ENCODE data around the gene NRDC. TPM values are rescaled to one million over a fixed set of nuclear protein-coding genes. Genes with fewer than 3 reads are reported as not detected.
"Not testable (repeated sequence)": the region's sequence is repeated elsewhere in the genome, so short reads cannot be mapped to it uniquely, and the experiment has no call there.

NRDC gene
- total RNA-seq, 1 donor from 2014 or later = 111 TPM

GRCh38 chr1:51853360-51853759 is 25.2 kb downstream of the NRDC start:
- intact Hi-C loops (cut with DNase I) = no loop called here
- no peak for DNase-seq (ENCODE audit: low spot score)

GRCh38 chr1:51851882-51852396 is 26.6 kb downstream of the NRDC start:
- intact Hi-C loops (cut with DNase I) = no loop called here
- DNase-seq (ENCODE audit: low spot score) = no peak

DNA sequence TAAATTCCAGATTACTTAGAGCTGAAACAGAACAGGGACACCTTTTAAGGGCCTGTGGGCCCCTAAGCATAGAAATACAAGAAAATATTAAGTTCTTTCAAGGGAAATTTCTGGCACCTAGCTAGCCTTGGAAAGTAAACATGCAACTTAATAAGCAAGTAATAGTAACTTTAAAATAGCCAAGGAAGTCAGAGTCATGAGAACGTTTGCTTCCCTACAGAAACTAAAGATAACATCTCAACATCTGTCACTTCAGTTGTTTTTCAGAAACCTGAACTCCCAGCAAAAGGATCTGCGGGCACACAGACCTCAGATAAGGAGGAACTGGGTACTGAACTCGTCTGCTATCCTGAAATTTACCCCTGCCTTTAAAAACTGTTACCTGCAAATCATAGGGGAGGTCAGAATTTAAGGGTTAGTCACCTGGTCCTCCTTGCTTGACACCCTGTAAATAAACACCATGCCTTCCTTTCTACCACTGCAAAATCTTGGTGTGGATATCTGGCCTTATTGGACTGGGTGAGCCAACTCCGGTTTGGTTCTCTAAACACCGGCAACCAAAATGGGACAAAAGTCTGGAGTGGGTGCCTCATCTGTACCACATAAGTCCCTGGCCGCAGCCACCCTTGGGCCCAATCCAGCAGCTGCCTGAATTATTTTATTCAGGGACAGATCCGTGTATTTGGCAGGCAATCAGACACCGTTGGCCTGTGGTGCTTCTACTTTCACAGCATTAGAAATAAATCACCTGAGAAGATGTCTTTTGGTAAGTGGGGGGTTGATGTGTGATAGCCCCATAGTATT is 27.9 kb downstream of the NRDC start:
- intact Hi-C loops (cut with DNase I) = no loop called here
- DNase-seq (ENCODE audit: low spot score) = no peak

- DNase-seq (ENCODE audit: low spot score) = no peak
- intact Hi-C loops (cut with DNase I) = no loop called here
These were observed 31.1 kb downstream of the NRDC start for GRCh38 chr1:51847294-51847920.

DNA sequence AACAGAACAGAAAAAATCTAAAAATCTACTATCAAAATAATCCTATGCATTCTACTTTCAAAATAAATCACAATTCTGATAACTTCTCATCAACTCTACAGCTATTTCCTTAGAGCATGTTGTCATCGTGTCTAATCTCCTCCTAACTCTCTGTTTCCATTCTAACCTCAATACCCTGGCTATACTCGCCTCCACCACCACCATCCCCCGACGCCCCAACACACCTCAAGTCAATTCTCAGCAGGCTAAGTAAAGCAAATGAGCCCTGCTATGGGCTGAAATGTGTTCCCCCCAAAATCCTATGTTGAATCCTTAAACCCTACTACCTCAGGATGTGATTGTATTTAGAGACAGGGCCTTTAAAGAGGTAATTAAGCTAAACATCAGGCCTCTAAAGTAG is 34.6 kb downstream of the NRDC start:
- no peak for DNase-seq (ENCODE audit: low spot score)
- intact Hi-C loops (cut with DNase I) = no loop called here

- intact Hi-C loops (cut with DNase I) = no loop called here
- DNase-seq (ENCODE audit: low spot score) = no peak
These were observed 36.3 kb downstream of the NRDC start for GRCh38 chr1:51842261-51842660.

- intact Hi-C loops (cut with DNase I) = no loop called here
- DNase-seq (ENCODE audit: low spot score) = no peak
These were observed 37.6 kb downstream of the NRDC start for GRCh38 chr1:51840743-51841461.

- intact Hi-C loops (cut with DNase I) = no loop called here
- DNase-seq (ENCODE audit: low spot score) = no peak
These were observed 38.3 kb downstream of the NRDC start for GRCh38 chr1:51840182-51840581.

- intact Hi-C loops (cut with DNase I) = no loop called here
- no peak for DNase-seq (ENCODE audit: low spot score)
These were observed 39.4 kb downstream of the NRDC start for GRCh38 chr1:51839094-51839493.

DNA sequence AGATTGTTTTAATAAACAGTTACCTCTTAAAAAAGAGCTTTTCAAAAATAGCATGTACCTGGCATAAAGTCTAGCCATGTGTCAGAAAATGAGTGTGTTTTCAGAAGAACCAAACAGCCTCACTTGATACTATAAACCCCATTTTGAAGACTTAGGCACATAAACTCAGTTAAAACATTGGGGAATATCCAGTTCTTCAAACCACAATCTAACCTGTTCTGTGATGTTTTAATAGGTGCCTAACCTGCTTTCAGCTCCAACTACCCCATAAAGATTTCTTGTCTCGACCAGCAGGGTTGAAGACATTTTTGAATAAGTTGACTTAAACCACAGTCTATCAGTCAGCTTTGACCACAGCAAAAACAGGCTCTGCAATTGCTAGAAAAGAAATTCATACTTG is 41.3 kb downstream of the NRDC start:
- intact Hi-C loops (cut with DNase I) = no loop called here
- no peak for DNase-seq (ENCODE audit: low spot score)

DNA sequence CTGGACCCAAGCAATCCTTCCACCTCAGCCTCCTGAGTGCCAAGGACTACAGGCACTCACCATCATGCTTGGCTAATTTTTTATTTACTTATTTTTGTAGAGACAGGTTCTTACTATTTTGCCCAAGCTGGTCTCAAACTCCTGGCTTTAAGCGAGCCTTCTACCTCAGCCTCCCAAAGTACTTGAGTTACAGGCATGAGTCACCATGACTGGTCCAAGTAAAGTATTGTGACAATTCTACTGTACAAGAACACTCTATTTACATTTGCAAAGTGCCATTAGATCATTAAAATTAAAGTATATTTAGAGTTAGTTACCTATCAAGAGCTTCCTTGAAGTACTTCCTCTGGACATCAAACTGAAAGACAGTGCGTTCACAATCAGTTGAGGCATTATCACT is 44.8 kb downstream of the NRDC start:
- no peak for DNase-seq (ENCODE audit: low spot score)
- intact Hi-C loops (cut with DNase I) = no loop called here

DNA sequence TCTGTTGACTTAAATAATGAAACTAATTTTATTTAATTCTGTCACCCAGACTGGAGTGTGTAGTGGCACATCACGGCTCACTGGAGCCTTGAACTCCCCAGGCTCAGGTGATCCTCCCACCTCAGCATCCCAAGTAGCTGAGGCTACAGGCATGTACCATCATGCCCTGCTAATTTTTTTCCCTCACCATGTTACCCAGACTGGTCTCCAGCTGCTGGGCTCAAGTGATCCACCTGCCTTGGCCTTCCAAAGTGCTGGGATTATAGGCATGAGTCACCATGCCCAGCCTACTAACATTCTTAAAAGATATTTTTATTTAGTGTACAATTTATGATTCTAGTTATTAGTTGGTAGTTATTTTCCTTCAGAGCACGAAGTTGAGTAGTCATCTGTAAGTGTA is 49.5 kb downstream of the NRDC start:
- no peak for DNase-seq (ENCODE audit: low spot score)

DNA sequence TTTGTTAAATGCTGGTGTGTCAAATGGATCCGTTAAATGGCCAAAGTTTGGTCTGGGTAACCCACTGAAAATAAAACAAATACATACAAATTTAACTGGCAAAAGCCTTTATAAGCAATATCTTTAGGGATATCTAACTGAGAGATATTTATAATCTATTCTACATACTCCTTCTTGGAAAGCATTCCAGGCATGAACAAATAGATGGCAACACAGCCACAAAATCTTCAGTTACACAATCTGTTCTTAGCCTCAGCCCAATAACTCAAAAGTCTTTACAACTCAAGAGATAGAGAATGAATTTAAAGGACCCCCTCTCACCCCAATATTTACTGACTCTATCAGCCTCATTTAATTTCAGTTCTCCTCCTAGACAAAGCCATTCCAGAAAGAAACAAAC is 58.7 kb downstream of the NRDC start:
- intact Hi-C loops (cut with DNase I) = no loop called here
- no peak for DNase-seq (ENCODE audit: low spot score)

More for the DNA sequence above, 49.5 kb downstream of the NRDC start:
- intact Hi-C loops (cut with DNase I) = no loop called here

DNA sequence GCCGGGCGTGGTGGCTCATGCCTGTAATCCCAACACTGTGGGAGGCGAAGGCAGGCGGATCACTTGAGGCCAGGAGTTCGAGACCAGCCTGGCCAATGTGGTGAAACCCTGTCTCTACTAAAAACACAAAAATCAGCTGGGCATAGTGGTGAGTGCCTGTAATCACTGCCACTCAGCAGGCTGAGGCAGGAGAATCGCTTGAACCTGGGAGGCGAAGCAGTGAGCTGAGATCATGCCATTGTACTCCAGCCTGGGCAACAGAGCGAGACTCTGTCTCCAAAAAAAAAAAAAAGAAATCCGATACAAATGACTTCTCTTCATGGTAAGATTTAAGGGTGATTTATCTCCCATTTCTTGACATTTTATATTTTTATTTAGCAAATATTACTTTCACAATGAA is 59.5 kb downstream of the NRDC start:
- intact Hi-C loops (cut with DNase I); DNase-seq (ENCODE audit: low spot score): not testable (repeated sequence)

DNA sequence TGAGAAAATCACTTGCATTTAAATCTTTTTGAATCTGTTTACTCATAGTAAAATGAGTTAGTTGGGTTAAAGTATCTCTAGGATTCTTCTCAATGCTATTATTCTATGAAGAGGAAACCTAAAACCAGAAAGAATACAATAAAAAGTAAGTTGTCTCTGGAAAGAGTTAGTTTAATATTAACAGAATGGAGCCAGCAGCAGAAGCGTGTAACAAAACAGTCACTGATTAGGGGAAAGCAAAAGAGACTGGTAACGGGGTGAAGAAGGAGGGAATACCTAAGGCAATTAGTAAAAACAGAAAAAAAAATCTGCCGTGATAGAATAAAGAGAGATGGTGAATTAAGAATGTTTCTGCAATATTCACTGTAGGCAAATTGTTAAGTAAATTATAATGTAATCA is 60.0 kb downstream of the NRDC start:
- no peak for DNase-seq (ENCODE audit: low spot score)
- intact Hi-C loops (cut with DNase I) = no loop called here

GRCh38 chr1:51814513-51814912 is 64.0 kb downstream of the NRDC start:
- intact Hi-C loops (cut with DNase I) = no loop called here
- no peak for DNase-seq (ENCODE audit: low spot score)

DNA sequence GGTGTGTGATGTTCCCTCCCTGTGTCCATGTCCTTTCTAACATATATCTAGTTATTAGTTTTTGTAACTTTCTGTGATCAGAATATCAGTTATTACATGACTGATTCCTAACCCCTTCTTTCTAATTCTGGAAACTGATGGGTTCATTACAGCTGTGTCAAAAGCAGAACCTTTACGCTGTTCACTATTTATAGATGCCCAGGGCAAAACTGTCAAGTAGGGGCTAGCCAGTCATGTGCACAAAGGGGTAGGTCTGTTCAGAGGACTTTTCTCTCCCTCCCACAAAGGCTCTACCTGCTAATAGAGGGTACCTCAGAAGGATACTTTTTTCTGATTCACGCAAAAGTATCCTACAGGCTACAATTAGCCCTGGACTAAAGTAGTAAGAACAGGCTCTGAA is 79.2 kb downstream of the NRDC start:
- no peak for DNase-seq (ENCODE audit: low spot score)
- intact Hi-C loops (cut with DNase I) = no loop called here

DNA sequence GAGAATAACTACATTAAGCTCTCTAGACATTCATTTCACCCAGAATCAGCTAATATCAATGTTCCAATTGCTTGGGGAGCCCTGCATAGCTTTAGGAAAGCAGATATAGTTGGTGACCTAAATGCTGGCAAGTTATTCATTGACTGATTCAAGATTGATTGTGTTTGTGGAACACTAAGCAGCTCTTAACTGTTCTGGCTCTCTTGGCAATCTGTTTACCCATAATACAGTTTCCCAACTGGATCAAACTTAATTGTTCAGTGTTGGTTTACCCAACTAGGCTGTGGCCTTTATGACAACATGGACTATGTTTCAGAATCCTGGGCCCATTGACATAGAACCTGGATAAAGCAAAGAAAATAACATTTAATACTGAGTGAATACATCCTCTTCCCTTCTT is 83.7 kb downstream of the NRDC start:
- intact Hi-C loops (cut with DNase I) = no loop called here
- DNase-seq (ENCODE audit: low spot score) = no peak

DNA sequence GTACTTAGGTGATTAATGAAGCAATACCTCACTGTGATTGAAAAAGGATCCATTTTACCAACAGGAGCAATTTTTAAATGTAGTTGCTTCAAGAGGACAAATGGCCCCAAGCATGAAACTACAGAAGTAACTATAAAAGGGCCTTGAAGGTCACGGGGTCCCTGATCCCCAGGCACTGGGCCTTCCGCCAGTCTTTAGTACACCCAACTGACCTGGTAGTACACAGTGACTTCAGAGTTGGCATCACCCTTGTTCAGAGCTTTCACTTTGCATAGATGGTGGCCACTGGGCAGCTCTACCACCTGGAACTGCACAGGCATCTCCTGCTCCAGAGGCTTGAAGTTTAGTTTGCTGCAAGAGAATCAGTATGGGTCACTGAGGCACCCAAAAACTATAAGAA is 84.3 kb downstream of the NRDC start:
- no peak for DNase-seq (ENCODE audit: low spot score)
- intact Hi-C loops (cut with DNase I) = no loop called here

DNA sequence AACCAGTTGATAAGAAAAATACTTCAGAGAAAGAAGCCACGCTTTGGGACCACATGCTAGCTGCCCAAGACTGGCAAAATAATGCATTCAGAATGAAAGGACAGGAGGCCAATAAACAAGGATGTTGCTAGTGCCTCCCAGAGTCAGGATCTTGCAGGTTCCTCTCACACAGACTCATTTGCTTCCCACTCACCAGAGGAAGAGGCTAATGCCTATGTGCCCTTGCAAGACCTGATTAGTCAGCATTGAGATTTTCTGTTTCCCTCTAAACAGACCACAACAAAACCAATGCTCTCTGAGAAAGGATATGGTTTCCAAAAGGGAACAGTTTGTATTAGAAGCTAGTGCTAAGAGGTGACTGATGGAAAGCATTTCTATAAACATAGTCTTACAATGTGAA is 85.7 kb downstream of the NRDC start:
- DNase-seq (ENCODE audit: low spot score) = no peak
- intact Hi-C loops (cut with DNase I) = no loop called here

DNA sequence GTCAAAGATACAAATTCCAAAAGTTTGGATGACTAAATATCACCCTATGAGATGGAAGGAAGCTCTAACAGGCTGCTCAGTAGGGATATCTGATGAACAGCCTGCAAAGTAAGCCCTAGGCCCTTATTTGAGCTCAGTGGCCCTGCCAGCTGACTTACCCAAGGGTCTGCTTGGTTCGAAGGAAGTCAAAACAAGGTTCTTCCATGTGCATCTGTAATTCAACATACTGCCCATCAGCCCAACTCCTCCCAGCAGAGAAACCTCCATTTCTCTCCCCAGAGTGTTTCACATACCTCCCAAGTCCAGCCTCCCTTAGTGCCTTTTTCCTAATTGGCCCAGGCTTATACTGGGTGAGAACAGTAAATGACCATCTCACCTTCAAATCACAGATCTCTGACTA is 86.6 kb downstream of the NRDC start:
- no peak for DNase-seq (ENCODE audit: low spot score)
- intact Hi-C loops (cut with DNase I) = no loop called here

Data from cardiac septum (tissue), 1 donor.